H9 (cell line): Measurements from ENCODE around the gene MAST1. TPM values are rescaled to one million over a fixed set of nuclear protein-coding genes. Genes with fewer than 3 reads are reported as not detected.
A peak's percentile ranks its signal among the peaks of the same experiment; 100 is the strongest.

Experiments
- DNase-seq: peaks from one replicate; pipeline ENCODE4 v3.0.0-alpha.2; 2017
- H2AFZ ChIP-seq: one replicate; pipeline ENCODE4 v1.6.1; 2013; ENCODE audit warnings: mild to moderate bottlenecking, low read length, control low read depth, moderate library complexity
- H2AK5ac ChIP-seq: 2 replicates; pipeline ENCODE4 v1.6.1; 2013; ENCODE audit warnings: low read length, control low read depth, mixed read lengths; ENCODE audit not compliant: insufficient read length
- H2BK120ac ChIP-seq: one replicate; pipeline ENCODE4 v1.6.1; 2013; ENCODE audit warnings: low read depth, mild to moderate bottlenecking, low read length, control low read depth, inconsistent platforms; ENCODE audit not compliant: poor library complexity, severe bottlenecking
- H2BK12ac ChIP-seq: 2 replicates; pipeline ENCODE4 v1.6.1; 2013; ENCODE audit warnings: low read length, control low read depth, mixed read lengths, low read depth; ENCODE audit not compliant: insufficient read length
- H2BK15ac ChIP-seq: 2 replicates; pipeline ENCODE4 v1.6.1; 2013; ENCODE audit warnings: low read depth, low read length, control low read depth
- H2BK20ac ChIP-seq: one replicate; pipeline ENCODE4 v1.6.1; 2013; ENCODE audit warnings: low read depth, mild to moderate bottlenecking, low read length, control low read depth, inconsistent platforms; ENCODE audit not compliant: poor library complexity, severe bottlenecking
- H2BK5ac ChIP-seq: 2 replicates; pipeline ENCODE4 v1.6.1; 2013; ENCODE audit warnings: low read length, control low read depth, mixed read lengths; ENCODE audit not compliant: insufficient read length
- H3K14ac ChIP-seq: 2 replicates; pipeline ENCODE4 v1.6.1; 2013; ENCODE audit warnings: low read length, control low read depth; ENCODE audit not compliant: insufficient read depth
- H3K18ac ChIP-seq: 2 replicates; pipeline ENCODE4 v1.6.1; 2013; ENCODE audit warnings: low read depth, mild to moderate bottlenecking, mixed read lengths, low read length, control low read depth; ENCODE audit not compliant: insufficient read length
- H3K23ac ChIP-seq: 2 replicates; pipeline ENCODE4 v1.6.1; 2013; ENCODE audit warnings: low read length, control low read depth, mixed read lengths, low read depth; ENCODE audit not compliant: insufficient read length
- H3K23me2 ChIP-seq: 2 replicates; pipeline ENCODE4 v1.6.1; 2013; ENCODE audit warnings: low read depth, mild to moderate bottlenecking, mixed read lengths, low read length, control low read depth; ENCODE audit not compliant: insufficient read length, poor library complexity, severe bottlenecking
- H3K27ac ChIP-seq: 2 replicates; pipeline ENCODE4 v1.5.1; 2013; ENCODE audit warnings: low read length, control low read depth, mixed read lengths, low read depth; ENCODE audit not compliant: insufficient read length
- H3K27me3 ChIP-seq: 2 replicates; pipeline ENCODE4 v1.6.1; 2013; ENCODE audit warnings: low read length, control low read depth, inconsistent platforms; ENCODE audit not compliant: insufficient read depth
- H3K4ac ChIP-seq: 2 replicates; pipeline ENCODE4 v1.6.1; 2013; ENCODE audit warnings: low read depth, mild to moderate bottlenecking, control low read depth, inconsistent platforms, low read length, moderate library complexity
- H3K4me1 ChIP-seq: 2 replicates; pipeline ENCODE4 v1.6.1; 2013; ENCODE audit warnings: low read length, control low read depth, inconsistent platforms; ENCODE audit not compliant: insufficient read depth
- H3K4me2 ChIP-seq: 2 replicates; pipeline ENCODE4 v1.6.1; 2013; ENCODE audit warnings: low read length, control low read depth, mixed read lengths; ENCODE audit not compliant: insufficient read length, insufficient read depth
- H3K56ac ChIP-seq: 2 replicates; pipeline ENCODE4 v1.6.1; 2013; ENCODE audit warnings: low read depth, mild to moderate bottlenecking, mixed read lengths, low read length, control low read depth; ENCODE audit not compliant: insufficient read length
- H3K79me1 ChIP-seq: 2 replicates; pipeline ENCODE4 v1.6.1; 2013; ENCODE audit warnings: low read depth, mild to moderate bottlenecking, moderate library complexity, low read length, control low read depth, inconsistent platforms; ENCODE audit not compliant: insufficient read depth, poor library complexity, severe bottlenecking
- H3K79me2 ChIP-seq: 2 replicates; pipeline ENCODE4 v1.6.1; 2013; ENCODE audit warnings: low read length, control low read depth, inconsistent platforms; ENCODE audit not compliant: insufficient read depth
- H3K9ac ChIP-seq: 2 replicates; pipeline ENCODE4 v1.6.1; 2013; ENCODE audit warnings: low read length, control low read depth, mixed read lengths; ENCODE audit not compliant: insufficient read length; ENCODE audit errors: extremely low read depth
- H3K9me3 ChIP-seq: one replicate; pipeline ENCODE4 v1.6.1; 2013; ENCODE audit warnings: low read depth, low read length, inconsistent platforms; ENCODE audit not compliant: control insufficient read depth
- H3T11ph ChIP-seq: one replicate; pipeline ENCODE4 v1.6.1; 2013; ENCODE audit warnings: mild to moderate bottlenecking, low read length, control low read depth, inconsistent platforms
- H4K20me1 ChIP-seq: one replicate; pipeline ENCODE4 v1.6.1; 2013; ENCODE audit not compliant: control insufficient read depth, insufficient read length, insufficient read depth
- H4K5ac ChIP-seq: 2 replicates; pipeline ENCODE4 v1.6.1; 2013; ENCODE audit warnings: low read depth, mild to moderate bottlenecking, mixed read lengths, low read length, control low read depth; ENCODE audit not compliant: insufficient read length
- H4K8ac ChIP-seq: replicated peaks from 2 replicates; pipeline ENCODE4 v1.6.1; 2013; ENCODE audit warnings: low read length, control low read depth, mixed read lengths, low read depth; ENCODE audit not compliant: insufficient read length
- H4K91ac ChIP-seq: 2 replicates; pipeline ENCODE4 v1.6.1; 2013; ENCODE audit warnings: low read depth, mild to moderate bottlenecking, moderate library complexity, mixed read lengths, low read length, control low read depth; ENCODE audit not compliant: insufficient read length
- H3K27ac Mint-ChIP-seq, 3 experiments: 2 replicates in 2 of 3; 3 replicates in 1 of 3; pipeline ENCODE4 v1.8.0; 2020 to 2021; ENCODE audit warnings: mixed read lengths in 3 of 3, mild to moderate bottlenecking in 1 of 3, moderate library complexity in 1 of 3
- H3K27me3 Mint-ChIP-seq: 2 replicates; pipeline ENCODE4 v1.8.0; 2021; ENCODE audit warnings: low read depth, mild to moderate bottlenecking, moderate library complexity, mixed read lengths
- H3K36me3 Mint-ChIP-seq, 3 experiments: 2 replicates in 2 of 3; 3 replicates in 1 of 3; pipeline ENCODE4 v1.8.0; 2020 to 2021; ENCODE audit warnings: low read depth in 3 of 3, mixed read lengths in 3 of 3; ENCODE audit not compliant: insufficient read depth in 1 of 3
- H3K4me1 Mint-ChIP-seq, 2 experiments: 2 replicates each; pipeline ENCODE4 v1.8.0; 2020; ENCODE audit warnings: mixed read lengths in 2 of 2
- H3K4me3 Mint-ChIP-seq, 2 experiments: 2 replicates in 1 of 2; 3 replicates in 1 of 2; pipeline ENCODE4 v1.8.0; 2020 to 2021; ENCODE audit warnings: mild to moderate bottlenecking in 2 of 2, mixed read lengths in 2 of 2, moderate library complexity in 1 of 2
- H3K9me3 Mint-ChIP-seq, 2 experiments: 2 replicates in 1 of 2; 3 replicates in 1 of 2; pipeline ENCODE4 v1.8.0; 2020; ENCODE audit warnings: mild to moderate bottlenecking in 2 of 2, mixed read lengths in 2 of 2, moderate library complexity in 1 of 2
- CTCF ChIP-seq: fragments of 200-600 bp; sonication (generic); conservative IDR thresholded peaks from 3 replicates; pipeline ENCODE4 v1.8.0; 2021; ENCODE audit warnings: antibody characterized with exemption, mild to moderate bottlenecking
- WGBS: extraction: QIAGEN DNeasy Blood & Tissue Kit; methylation state at CpG from one replicate; pipeline ENCODE4 v1.1.7; 2013; ENCODE audit warnings: missing lambda C conversion rate, low lambda C conversion rate, mixed read lengths; ENCODE audit not compliant: insufficient read length; ENCODE audit errors: extremely low coverage; 5-methylcytosine and 5-hydroxymethylcytosine counted together
- total RNA-seq: library from RNA; stranded (reverse); gene quantifications from 2 replicates; pipeline ENCODE4 v1.2.1, GENCODE V29; 2021

The MAST1 gene
- total RNA-seq, 1 experiment from 2014 or later, result 15.1 TPM

- H3K14ac ChIP-seq, result peak overlapping the region; percentile 81; the same call in 1 of the 2 replicates
- peaks cover 27% of the 10 kb centered on the region in 2 experiments for H3K4me1 Mint-ChIP-seq
- no peak overlapping the region for H3K27ac ChIP-seq
- H4K8ac ChIP-seq, result no peak overlapping the region
- H3K56ac ChIP-seq, result no peak overlapping the region
- no peaks in the 10 kb centered on the region for H3K9me3 ChIP-seq
- DNase-seq, result no peak
- peak overlapping the region; percentile 35 for H3K4me2 ChIP-seq
- H3K18ac ChIP-seq, result peak overlapping the region; percentile 95
- H3K4me1 ChIP-seq, result no peaks in the 10 kb centered on the region; the same call in 1 of the 2 replicates
- H4K5ac ChIP-seq, result no peak overlapping the region
- H4K91ac ChIP-seq, result no peak overlapping the region
- peak overlapping the region; percentile 19 for H3K9ac ChIP-seq
- no peak overlapping the region for H2BK5ac ChIP-seq
- H3K4ac ChIP-seq, result no peak overlapping the region; the same call in 1 of the 2 replicates
- peaks cover 6 to 26% (median 20%) of the 10 kb centered on the region in 3 experiments; a peak in 6 of 7 replicates for H3K36me3 Mint-ChIP-seq
- H3K9me3 Mint-ChIP-seq, result no peaks in the 10 kb centered on the region
- H3K79me2 ChIP-seq, result no peaks in the 10 kb centered on the region
- H3T11ph ChIP-seq, result no peak overlapping the region
- H3K27me3 Mint-ChIP-seq, result peaks cover 8% of the 10 kb centered on the region
- H2BK20ac ChIP-seq, result no peak overlapping the region
- H2BK120ac ChIP-seq, result no peak overlapping the region
- H2BK15ac ChIP-seq, result no peak overlapping the region
- H3K79me1 ChIP-seq, result no peaks in the 10 kb centered on the region
- H3K27ac Mint-ChIP-seq, result peak overlapping the region in 1 of 3 experiments; percentile 46; a peak in 4 of 7 replicates
- H2AFZ ChIP-seq, result no peak overlapping the region
- TF ChIP-seq CTCF, result no peak
- no CpG with 5 or more reads among the region's 7 CpGs for WGBS
- H3K23me2 ChIP-seq, result peaks cover 35% of the 10 kb centered on the region
- H2BK12ac ChIP-seq, result no peak overlapping the region
- H3K4me3 Mint-ChIP-seq, result peak overlapping the region; percentile 54 to 78
- H3K27me3 ChIP-seq, result no peaks in the 10 kb centered on the region; the same call in 1 of the 2 replicates
- H3K23ac ChIP-seq, result no peak overlapping the region
- no peak overlapping the region for H2AK5ac ChIP-seq
- no peaks in the 10 kb centered on the region for H4K20me1 ChIP-seq
These were observed 43.9 kb upstream of the MAST1 start for GRCh38 chr19:12794196-12794941.
